GM19324 (cell line): Measurements from ENCODE around the gene TNNI2.

Experiments used
- ATAC-seq: cut with Tn5 transposase; IDR thresholded peaks from one replicate; pipeline ENCODE4 v1.9.1; 2021; ENCODE audit warnings: mild to moderate bottlenecking, moderate library complexity; ENCODE audit not compliant: unreplicated experiment, low FRiP score

The TNNI2 gene

GRCh38 chr11:1832211-1832919 is 6.4 kb upstream of the TNNI2 start:
- ATAC-seq: no peak

GRCh38 chr11:1832920-1833295 is 5.9 kb upstream of the TNNI2 start:
- no peak for ATAC-seq

GRCh38 chr11:1834062-1834610 is 4.6 kb upstream of the TNNI2 start:
- ATAC-seq: no peak

- no peak for ATAC-seq
Observed at GRCh38 chr11:1834779-1835670, 3.8 kb upstream of the TNNI2 start, which contains the start of gene SYT8. Gene SYT8 (plus strand): TSS chr11:1834990. CDS start chr11:1835106, 116 bp downstream.

GRCh38 chr11:1835671-1836010 is 3.1 kb upstream of the TNNI2 start:
- no peak for ATAC-seq

GRCh38 chr11:1836011-1836945 is 2.5 kb upstream of the TNNI2 start:
- ATAC-seq: no peak

GRCh38 chr11:1837171-1838076 is 1.4 kb upstream of the TNNI2 start:
- no peak for ATAC-seq

GRCh38 chr11:1838077-1838425 is 730 bp upstream of the TNNI2 start:
- no peak for ATAC-seq

GRCh38 chr11:1839204-1839923 is 583 bp downstream of the TNNI2 start:
- no peak for ATAC-seq

GRCh38 chr11:1839924-1840779 is 1.4 kb downstream of the TNNI2 start:
- no peak for ATAC-seq

GRCh38 chr11:1840780-1841480 is 2.1 kb downstream of the TNNI2 start:
- no peak for ATAC-seq

GRCh38 chr11:1841511-1842148 is 2.8 kb downstream of the TNNI2 start:
- no peak for ATAC-seq

- no peak for ATAC-seq
Observed at GRCh38 chr11:1842149-1843097, 3.6 kb downstream of the TNNI2 start.

GRCh38 chr11:1843098-1843473 is 4.3 kb downstream of the TNNI2 start:
- ATAC-seq: no peak

- ATAC-seq: no peak
Observed at GRCh38 chr11:1843796-1844195, 5.0 kb downstream of the TNNI2 start.
